LNCaP clone FGC (cell line): ENCODE data around the gene GRAMD1B.

Source experiments
- DNase-seq: peaks from one replicate; pipeline ENCODE4 v3.0.0-alpha.2; 2011; ENCODE audit warnings: low read depth
- H3K4me3 ChIP-seq: 2 replicates; pipeline ENCODE4 v1.5.1; 2011; ENCODE audit warnings: mild to moderate bottlenecking, low read depth, low read length, control low read depth
- TF ChIP-seq, protein P1 (sequence below): IDR thresholded peaks from 2 replicates; pipeline ENCODE4 v1.5.1; 2012; ENCODE audit warnings: mild to moderate bottlenecking; ENCODE audit not compliant: control insufficient read depth, insufficient read depth; ENCODE audit errors: extremely low read depth

The GRAMD1B gene

DNA sequence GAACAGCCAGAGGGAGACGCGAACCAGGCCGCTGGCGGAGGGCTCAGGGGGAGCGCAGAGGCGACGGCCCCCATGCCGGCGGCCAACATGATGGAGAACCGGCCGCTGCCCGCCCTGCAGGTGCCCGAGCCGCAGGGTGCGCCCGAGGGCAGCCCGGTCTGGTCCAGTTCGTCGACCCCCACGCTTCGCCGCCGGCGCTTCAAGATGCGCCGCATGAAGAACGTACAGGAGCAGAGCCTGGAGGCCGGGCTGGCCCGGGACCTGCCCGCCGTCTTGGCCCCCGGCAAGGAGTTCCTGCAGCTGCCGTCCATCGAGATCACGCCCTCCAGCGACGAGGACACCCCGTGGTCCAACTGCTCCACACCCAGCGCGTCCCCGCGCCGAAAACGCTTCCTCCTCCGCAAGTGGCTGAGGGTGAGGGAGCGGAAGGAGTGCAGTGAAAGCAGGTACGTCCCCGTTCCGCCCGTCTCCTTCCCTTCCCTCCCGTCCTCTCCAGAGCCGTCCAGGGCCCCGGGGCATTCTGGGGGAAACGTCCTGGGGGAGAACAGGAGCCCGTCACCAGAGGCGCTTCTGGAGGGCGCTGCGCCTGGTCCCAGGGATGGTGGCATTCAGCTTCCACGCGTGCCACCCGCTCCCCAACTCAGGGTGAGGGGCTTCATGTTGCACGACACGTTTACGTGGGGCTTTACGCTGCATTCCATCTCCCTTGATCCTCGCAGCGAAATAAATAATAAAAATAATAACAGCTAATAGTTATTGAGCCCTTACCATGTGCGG is 840 bp downstream of the GRAMD1B start:
- TF ChIP-seq, protein P1, sequence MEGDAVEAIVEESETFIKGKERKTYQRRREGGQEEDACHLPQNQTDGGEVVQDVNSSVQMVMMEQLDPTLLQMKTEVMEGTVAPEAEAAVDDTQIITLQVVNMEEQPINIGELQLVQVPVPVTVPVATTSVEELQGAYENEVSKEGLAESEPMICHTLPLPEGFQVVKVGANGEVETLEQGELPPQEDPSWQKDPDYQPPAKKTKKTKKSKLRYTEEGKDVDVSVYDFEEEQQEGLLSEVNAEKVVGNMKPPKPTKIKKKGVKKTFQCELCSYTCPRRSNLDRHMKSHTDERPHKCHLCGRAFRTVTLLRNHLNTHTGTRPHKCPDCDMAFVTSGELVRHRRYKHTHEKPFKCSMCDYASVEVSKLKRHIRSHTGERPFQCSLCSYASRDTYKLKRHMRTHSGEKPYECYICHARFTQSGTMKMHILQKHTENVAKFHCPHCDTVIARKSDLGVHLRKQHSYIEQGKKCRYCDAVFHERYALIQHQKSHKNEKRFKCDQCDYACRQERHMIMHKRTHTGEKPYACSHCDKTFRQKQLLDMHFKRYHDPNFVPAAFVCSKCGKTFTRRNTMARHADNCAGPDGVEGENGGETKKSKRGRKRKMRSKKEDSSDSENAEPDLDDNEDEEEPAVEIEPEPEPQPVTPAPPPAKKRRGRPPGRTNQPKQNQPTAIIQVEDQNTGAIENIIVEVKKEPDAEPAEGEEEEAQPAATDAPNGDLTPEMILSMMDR = no peak
- H3K4me3 ChIP-seq = no peak overlapping the region
- no peak for DNase-seq

DNA sequence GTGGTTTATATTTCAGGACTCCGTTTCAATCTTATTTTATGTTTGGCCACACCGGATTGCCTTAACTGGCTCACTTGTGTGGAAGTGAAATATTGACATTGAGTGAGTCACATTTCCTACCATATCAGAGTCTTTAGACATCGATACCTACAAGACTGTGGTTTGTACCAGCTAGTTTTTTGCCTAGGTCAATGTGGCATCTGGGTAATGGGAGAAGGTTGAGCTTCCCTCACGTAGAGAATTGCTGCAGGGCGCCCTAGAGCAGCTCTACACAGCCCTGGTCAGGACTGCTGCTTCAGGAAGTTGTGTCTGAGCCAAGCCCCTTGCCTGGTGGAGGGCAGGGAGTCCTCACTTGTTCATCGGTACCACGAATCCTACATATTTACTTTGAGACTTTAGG is 1.6 kb downstream of the GRAMD1B start:
- DNase-seq = no peak
- TF ChIP-seq, protein P1 = no peak
- H3K4me3 ChIP-seq = no peak overlapping the region

DNA sequence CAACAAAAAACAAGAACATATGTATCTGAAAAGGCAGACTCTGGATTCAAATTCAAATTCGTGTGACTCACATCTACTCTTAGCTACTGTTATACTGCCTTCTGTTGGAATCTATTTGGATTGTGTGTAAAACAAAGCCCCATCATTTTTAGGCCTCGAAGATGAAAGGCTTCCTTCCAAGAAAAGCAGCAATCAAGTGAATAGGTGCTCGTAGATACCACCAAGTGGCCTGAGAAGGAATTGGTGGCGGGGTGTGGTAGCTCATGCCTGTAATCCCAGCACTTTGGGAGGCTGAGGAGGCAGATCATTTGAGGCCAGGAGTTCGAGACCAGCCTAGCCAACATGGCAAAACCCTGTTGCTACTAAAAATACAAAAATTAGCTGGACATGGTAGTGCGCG is 4.2 kb downstream of the GRAMD1B start:
- H3K4me3 ChIP-seq = no peak overlapping the region
- DNase-seq = no peak
- TF ChIP-seq, protein P1 = peak; percentile 21; the same call in 1 of the 2 replicates

DNA sequence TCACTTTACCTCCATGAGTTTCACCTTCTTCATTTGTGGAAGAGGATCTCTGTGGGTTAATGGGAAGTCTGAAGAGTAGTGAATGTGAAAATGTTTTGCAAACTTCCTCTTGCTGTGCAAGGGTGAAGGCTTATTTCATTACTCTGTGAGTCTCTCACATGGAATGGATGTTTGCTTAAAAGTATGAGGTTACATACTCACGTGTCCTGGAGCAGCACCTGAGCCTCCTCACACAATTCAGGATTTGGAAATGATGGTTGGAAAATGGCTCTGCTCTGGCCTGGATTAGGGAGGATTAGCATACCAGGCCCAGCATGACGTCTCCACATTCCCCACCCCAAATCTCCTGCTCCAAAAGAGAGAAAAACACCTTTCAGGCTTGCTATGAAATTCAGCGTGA is 4.8 kb downstream of the GRAMD1B start:
- TF ChIP-seq, protein P1 = no peak
- no peak overlapping the region for H3K4me3 ChIP-seq
- DNase-seq = no peak

DNA sequence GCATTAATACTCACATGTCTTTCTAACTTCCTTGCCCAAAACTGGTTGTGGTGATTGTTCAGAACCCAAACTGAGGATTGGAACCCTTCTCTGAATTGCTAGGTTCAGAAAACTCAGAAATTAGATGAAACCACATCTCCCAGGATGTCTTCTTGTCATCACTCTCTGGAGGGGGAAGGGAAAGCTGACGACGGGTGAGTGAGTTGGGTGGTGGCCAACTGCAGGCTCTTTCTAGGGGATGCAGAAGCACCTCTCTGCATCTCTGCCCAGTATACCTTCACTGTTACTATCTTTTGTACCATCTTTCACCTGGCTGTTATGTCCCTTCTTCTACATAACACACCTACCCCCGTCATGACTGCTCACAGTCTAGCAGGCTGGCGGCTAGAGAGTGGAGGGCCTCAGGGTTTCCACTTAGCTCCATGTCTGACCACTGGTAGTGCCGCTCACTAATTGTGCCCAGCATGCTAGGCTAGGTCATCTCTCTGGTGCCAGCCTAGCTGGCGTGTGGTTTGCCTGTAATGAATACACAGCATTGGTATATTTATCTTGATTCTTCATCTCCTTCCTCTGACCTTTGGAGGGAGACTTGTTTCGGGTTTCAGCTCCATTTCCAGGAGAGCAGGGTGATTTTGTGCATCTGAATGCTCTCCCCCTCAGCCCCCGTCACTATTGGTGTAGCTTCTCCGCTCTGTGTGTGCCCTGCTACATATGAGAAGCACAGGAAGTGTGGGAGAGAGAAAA is 7.3 kb downstream of the GRAMD1B start:
- TF ChIP-seq, protein P1 = no peak
- H3K4me3 ChIP-seq = no peak overlapping the region
- no peak for DNase-seq

DNA sequence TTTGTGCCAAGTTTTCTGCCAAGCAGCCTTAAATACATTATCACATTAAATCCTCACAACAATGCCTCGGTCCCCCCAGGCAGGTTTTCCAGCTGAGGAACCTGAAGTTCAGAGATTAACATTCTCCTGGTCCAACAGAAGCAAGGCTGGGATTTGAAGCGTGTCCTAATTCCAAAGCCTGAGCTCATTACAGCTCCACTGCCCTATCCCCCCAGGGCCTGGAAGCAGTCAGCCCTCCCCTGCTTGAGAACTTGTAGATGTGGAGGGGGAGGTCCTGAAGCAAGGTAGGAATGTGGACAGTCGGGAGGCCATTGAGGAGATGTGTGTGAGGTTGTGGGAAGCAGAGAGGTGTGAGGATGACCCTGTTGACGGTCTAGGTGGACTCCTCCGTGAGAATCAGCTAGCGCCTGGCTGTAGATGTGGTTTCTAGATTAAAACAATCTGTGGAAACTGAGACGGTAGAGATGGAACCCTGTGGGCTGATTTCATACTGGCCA is 8.1 kb downstream of the GRAMD1B start:
- no peak overlapping the region for H3K4me3 ChIP-seq
- no peak for DNase-seq
- TF ChIP-seq, protein P1 = no peak

DNA sequence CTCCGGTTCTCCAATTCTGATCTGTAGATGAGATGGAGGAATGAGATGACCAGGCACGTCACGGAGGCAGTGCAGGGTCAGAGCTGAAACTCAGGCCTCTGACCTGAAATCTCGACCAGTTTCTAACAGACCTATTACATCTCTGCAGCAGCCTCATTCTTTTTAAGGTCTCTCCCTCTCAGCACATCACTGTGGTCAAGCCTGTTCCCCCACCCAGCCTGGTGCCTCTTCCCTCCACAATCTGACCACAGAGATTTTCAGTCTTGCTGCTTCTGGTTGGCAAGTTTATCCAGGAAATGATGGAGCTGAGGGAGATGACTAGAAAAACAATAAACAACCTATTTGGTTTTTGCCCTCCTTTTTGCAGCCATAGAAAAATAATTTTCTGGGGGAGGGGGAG is 9.5 kb downstream of the GRAMD1B start:
- H3K4me3 ChIP-seq = no peak overlapping the region
- no peak for DNase-seq
- TF ChIP-seq, protein P1 = no peak
